ENCODE results near the gene ASCL5.

DNA sequence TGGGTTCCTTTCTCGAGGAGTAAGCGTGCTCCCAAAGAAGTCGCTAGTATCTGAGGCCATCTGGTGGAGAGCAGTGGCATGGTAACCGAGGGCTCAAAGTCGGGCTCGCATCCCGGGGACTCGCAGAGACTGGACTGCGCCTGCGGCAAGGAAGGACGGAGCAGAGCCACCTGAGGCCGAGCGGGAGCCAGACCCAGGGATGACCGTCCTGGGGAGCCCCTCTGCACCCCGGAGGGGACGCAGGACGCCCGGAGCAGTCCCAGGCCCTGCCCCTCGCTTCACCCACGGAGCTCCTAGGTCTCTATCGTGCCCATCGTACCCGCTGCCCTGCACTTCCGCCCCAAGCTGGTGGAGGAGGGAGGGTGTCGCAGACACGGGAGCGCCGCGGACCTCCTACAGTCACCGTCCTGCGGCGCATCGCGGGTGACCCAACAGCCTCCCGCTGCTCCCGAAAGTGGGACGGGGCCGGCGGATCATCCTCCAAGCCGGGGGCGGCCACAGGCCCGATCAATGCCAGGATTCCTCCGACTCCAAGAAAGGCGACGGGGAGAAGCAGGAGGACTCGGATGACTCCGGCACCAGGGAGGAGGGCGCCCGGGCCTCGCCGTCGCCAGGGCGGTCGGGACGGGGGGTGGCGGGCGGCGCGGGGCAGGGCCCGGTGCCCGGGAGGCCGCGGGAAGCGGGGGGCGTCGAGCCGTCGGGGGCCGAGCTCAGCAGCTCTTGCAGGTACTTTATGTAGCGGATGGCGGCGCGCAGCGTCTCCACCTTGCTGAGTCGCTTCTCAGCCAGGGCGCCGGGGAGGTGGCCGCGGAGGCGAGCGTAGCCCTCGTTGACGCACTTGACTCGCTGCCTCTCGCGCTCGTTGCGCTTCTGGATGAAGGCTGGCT, 12.5 kb downstream of the ASCL5 start:
- TF ChIP-seq POLR2A (IDR thresholded peaks at IDR 0.05): no peak
- TF ChIP-seq, protein P1, sequence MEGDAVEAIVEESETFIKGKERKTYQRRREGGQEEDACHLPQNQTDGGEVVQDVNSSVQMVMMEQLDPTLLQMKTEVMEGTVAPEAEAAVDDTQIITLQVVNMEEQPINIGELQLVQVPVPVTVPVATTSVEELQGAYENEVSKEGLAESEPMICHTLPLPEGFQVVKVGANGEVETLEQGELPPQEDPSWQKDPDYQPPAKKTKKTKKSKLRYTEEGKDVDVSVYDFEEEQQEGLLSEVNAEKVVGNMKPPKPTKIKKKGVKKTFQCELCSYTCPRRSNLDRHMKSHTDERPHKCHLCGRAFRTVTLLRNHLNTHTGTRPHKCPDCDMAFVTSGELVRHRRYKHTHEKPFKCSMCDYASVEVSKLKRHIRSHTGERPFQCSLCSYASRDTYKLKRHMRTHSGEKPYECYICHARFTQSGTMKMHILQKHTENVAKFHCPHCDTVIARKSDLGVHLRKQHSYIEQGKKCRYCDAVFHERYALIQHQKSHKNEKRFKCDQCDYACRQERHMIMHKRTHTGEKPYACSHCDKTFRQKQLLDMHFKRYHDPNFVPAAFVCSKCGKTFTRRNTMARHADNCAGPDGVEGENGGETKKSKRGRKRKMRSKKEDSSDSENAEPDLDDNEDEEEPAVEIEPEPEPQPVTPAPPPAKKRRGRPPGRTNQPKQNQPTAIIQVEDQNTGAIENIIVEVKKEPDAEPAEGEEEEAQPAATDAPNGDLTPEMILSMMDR (IDR thresholded peaks at IDR 0.05): peak; percentile 73 to 80 (median 80)
